ENCODE data around the gene MYH10.

- TF ChIP-seq POLR2A (IDR thresholded peaks at IDR 0.05) (no peak), CTCF (IDR thresholded peaks at IDR 0.05) (no peak)
These were observed 154.7 kb downstream of the MYH10 start for GRCh38 chr17:8475781-8476180.

Data from body of pancreas (tissue), 4 donors.